ENCODE results near the gene CHST1.

CHST1 gene

DNA sequence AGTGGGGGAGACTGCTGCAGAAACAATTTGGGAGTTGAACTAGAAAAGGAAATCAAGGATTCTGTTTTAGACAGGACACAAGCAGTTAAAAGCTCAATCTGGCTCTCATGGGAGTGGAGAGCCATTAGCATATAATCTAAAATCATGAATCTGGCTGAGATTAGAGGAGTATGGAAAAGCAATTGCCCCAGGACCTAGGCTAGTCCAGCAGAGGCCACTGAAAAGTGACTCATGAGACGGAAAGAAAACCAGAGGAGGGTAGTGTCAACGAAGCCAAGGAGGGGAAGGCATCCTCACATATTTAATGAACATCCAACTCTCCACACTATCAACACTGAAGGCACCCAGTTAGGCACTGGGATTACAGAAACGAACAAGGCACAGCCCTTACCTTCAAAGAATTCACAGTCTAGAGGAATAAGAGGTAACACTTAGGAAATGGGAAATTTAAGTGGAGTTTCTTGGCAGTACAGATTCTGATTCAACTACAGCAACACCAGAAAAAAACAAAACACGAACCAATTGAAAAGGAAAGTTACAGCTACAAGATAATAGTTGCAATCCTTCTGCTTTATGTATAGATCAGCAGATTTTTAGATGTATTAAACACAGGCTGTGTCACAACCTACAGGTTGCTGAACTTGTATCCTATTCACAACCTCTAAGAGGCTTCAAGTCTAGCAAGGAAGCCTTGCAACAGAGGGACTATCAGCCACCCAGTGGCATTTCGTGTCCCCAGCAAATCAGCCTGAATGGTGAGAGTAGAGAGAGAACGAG lies 43.7 kb upstream of the CHST1 start:
- no peak overlapping the region for H3K9ac ChIP-seq (ENCODE audit: low read length)
- no peak overlapping the region for H2AFZ ChIP-seq (ENCODE audit: low read length)
- H3K4me3 ChIP-seq (ENCODE audit: low read depth, low read length, poor library complexity, severe bottlenecking) = no peak overlapping the region
- no peaks in the 10 kb centered on the region for H3K9me3 ChIP-seq (ENCODE audit: low read length)
- no peaks in the 10 kb centered on the region for H3K36me3 ChIP-seq (ENCODE audit: insufficient read depth, low read length)
- no peaks in the 10 kb centered on the region for H3F3A ChIP-seq (ENCODE audit: insufficient read depth, low read length)
- H3K79me2 ChIP-seq (ENCODE audit: insufficient read depth, low read length) = no peaks in the 10 kb centered on the region
- H4K20me1 ChIP-seq (ENCODE audit: insufficient read depth, low read length) = no peaks in the 10 kb centered on the region
- no peaks in the 10 kb centered on the region for H3K4me1 ChIP-seq (ENCODE audit: insufficient read depth, low read length, severe bottlenecking)
- no peak overlapping the region for H3K4me2 ChIP-seq (ENCODE audit: low read length)
- no peaks in the 10 kb centered on the region for H3K9me2 ChIP-seq (ENCODE audit: low read depth, low read length)
- 0 out of 2 replicates have a peak, but pooled peaks cover 4% of the 10 kb centered on the region for H3K27me3 ChIP-seq (ENCODE audit: insufficient read depth, low read length)
- no peak overlapping the region for H3K27ac ChIP-seq (ENCODE audit: low read depth, low read length, poor library complexity, severe bottlenecking)
- TF ChIP-seq EZH2 (IDR thresholded peaks at IDR 0.05; ENCODE audit: borderline replicate concordance, low read length) = no peak
- TF ChIP-seq, protein P1, sequence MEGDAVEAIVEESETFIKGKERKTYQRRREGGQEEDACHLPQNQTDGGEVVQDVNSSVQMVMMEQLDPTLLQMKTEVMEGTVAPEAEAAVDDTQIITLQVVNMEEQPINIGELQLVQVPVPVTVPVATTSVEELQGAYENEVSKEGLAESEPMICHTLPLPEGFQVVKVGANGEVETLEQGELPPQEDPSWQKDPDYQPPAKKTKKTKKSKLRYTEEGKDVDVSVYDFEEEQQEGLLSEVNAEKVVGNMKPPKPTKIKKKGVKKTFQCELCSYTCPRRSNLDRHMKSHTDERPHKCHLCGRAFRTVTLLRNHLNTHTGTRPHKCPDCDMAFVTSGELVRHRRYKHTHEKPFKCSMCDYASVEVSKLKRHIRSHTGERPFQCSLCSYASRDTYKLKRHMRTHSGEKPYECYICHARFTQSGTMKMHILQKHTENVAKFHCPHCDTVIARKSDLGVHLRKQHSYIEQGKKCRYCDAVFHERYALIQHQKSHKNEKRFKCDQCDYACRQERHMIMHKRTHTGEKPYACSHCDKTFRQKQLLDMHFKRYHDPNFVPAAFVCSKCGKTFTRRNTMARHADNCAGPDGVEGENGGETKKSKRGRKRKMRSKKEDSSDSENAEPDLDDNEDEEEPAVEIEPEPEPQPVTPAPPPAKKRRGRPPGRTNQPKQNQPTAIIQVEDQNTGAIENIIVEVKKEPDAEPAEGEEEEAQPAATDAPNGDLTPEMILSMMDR (IDR thresholded peaks at IDR 0.05; ENCODE audit: low read length) = no peak

GRCh38 chr11:45704635-45705034 lies 39.2 kb upstream of the CHST1 start:
- Histone ChIP-seq H3K27ac (ENCODE audit: low read depth, low read length, poor library complexity, severe bottlenecking) (no peak overlapping the region), H2AFZ (ENCODE audit: low read length) (no peak overlapping the region), H4K20me1 (ENCODE audit: insufficient read depth, low read length) (no peaks in the 10 kb centered on the region)

DNA sequence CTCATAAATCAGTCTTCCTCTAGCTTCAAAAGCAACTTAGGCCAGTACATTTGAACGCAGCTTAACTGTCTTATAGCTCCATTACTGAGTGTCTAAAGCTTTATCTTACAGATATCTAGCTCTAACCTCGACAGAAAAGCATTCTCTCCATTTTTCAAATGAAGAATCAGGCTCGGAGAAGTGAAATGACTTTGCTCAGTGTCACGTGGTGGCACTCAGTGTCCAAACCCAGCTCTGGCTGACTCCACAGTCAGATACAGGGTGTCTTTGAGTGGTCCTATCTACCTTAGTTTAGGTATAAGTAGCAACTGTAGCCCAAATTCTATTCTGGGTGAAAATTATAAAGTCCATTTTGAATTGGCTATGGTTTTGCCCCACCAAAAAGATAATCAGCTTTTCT lies 38.7 kb upstream of the CHST1 start:
- H3K27me3 ChIP-seq (ENCODE audit: insufficient read depth, low read length) = no peaks in the 10 kb centered on the region
- H3K4me3 ChIP-seq (ENCODE audit: low read depth, low read length, poor library complexity, severe bottlenecking) = no peak overlapping the region
- no peak overlapping the region for H3K27ac ChIP-seq (ENCODE audit: low read depth, low read length, poor library complexity, severe bottlenecking)
- no peaks in the 10 kb centered on the region for H3K4me1 ChIP-seq (ENCODE audit: insufficient read depth, low read length, severe bottlenecking)
- H3K36me3 ChIP-seq (ENCODE audit: insufficient read depth, low read length) = no peaks in the 10 kb centered on the region
- H2AFZ ChIP-seq (ENCODE audit: low read length) = no peak overlapping the region
- H3K9me2 ChIP-seq (ENCODE audit: low read depth, low read length) = no peaks in the 10 kb centered on the region
- H3K79me2 ChIP-seq (ENCODE audit: insufficient read depth, low read length) = no peaks in the 10 kb centered on the region
- H4K20me1 ChIP-seq (ENCODE audit: insufficient read depth, low read length) = no peaks in the 10 kb centered on the region
- no peaks in the 10 kb centered on the region for H3F3A ChIP-seq (ENCODE audit: insufficient read depth, low read length)
- no peaks in the 10 kb centered on the region for H3K9me3 ChIP-seq (ENCODE audit: low read length)
- H3K9ac ChIP-seq (ENCODE audit: low read length) = no peak overlapping the region
- TF ChIP-seq, protein P1 (IDR thresholded peaks at IDR 0.05; ENCODE audit: low read length) = no peak
- TF ChIP-seq EZH2 (IDR thresholded peaks at IDR 0.05; ENCODE audit: borderline replicate concordance, low read length) = no peak
- no peak overlapping the region for H3K4me2 ChIP-seq (ENCODE audit: low read length)

More at GRCh38 chr11:45704635-45705034, 39.2 kb upstream of the CHST1 start:
- Histone ChIP-seq H3K4me1 (ENCODE audit: insufficient read depth, low read length, severe bottlenecking) (no peaks in the 10 kb centered on the region), H3K4me3 (ENCODE audit: low read depth, low read length, poor library complexity, severe bottlenecking) (no peak overlapping the region), H3K4me2 (ENCODE audit: low read length) (no peak overlapping the region), H3K9me2 (ENCODE audit: low read depth, low read length) (no peaks in the 10 kb centered on the region), H3K9me3 (ENCODE audit: low read length) (no peaks in the 10 kb centered on the region), H3K9ac (ENCODE audit: low read length) (no peak overlapping the region), H3K27me3 (ENCODE audit: insufficient read depth, low read length) (0 out of 2 replicates have a peak, but pooled peaks cover 3% of the 10 kb centered on the region), H3K36me3 (ENCODE audit: insufficient read depth, low read length) (no peaks in the 10 kb centered on the region), H3F3A (ENCODE audit: insufficient read depth, low read length) (no peaks in the 10 kb centered on the region), H3K79me2 (ENCODE audit: insufficient read depth, low read length) (no peaks in the 10 kb centered on the region)
- no peak for TF ChIP-seq EZH2 (IDR thresholded peaks at IDR 0.05; ENCODE audit: borderline replicate concordance, low read length)
- TF ChIP-seq, protein P1 (IDR thresholded peaks at IDR 0.05; ENCODE audit: low read length) = no peak

Data from OCI-LY1 (cell line).